Stomach (tissue), 9 donors: ENCODE data around the gene SYNJ2. TPM values are rescaled to one million over a fixed set of nuclear protein-coding genes. Genes with fewer than 3 reads are reported as not detected.
A peak's percentile ranks its signal among the peaks of the same experiment; 100 is the strongest.

Experiments used
- DNase-seq, 2 donors: peaks; one replicate each; pipeline versions ENCODE4 v3.0.0 to v3.0.0-alpha.2; 2013 to 2019
- H3K27ac ChIP-seq, 5 donors: fragments of 200-600 bp in 4 of 5; sonication (generic) in 4 of 5; one replicate each; pipeline ENCODE4 v1.5.1; 2013 to 2019; ENCODE audit warnings: mild to moderate bottlenecking in 1 of 5, moderate library complexity in 1 of 5
- H3K27me3 ChIP-seq, 3 donors: fragments of 200-600 bp; sonication (generic); one replicate each; pipeline ENCODE4 v1.5.1; 2017 to 2019; ENCODE audit warnings: mixed run types in 1 of 3
- H3K36me3 ChIP-seq, 4 donors: fragments of 200-600 bp; sonication (generic); 1 replicate in 3 of 4; 2 replicates in 1 of 4; pipeline ENCODE4 v1.5.1; 2016 to 2019
- H3K4me1 ChIP-seq, 4 donors: fragments of 200-600 bp; sonication (generic); one replicate each; pipeline ENCODE4 v1.5.1; 2016 to 2019
- H3K4me3 ChIP-seq, 4 donors: fragments of 200-600 bp; sonication (generic) in 3 of 4; one replicate each; pipeline ENCODE4 v1.5.1; 2016 to 2019; ENCODE audit warnings: mild to moderate bottlenecking in 1 of 4
- H3K9me3 ChIP-seq, 4 donors: fragments of 200-600 bp; sonication (generic); one replicate each; pipeline ENCODE4 v1.5.1; 2016 to 2019
- EP300 ChIP-seq: sonication (generic); formaldehyde crosslinking; IDR thresholded peaks from one replicate; pipeline ENCODE4 v1.6.1; 2017; ENCODE audit warnings: antibody characterized with exemption
- POLR2A ChIP-seq, 4 donors: fragments of 450-650 bp; IDR thresholded peaks; one replicate each; pipeline ENCODE4 v1.6.1; 2016; ENCODE audit warnings: antibody characterized with exemption in 4 of 4, control low read depth in 2 of 4, mild to moderate bottlenecking in 1 of 4, moderate library complexity in 1 of 4
- POLR2AphosphoS5 ChIP-seq, 3 donors: sonication (generic); formaldehyde crosslinking; IDR thresholded peaks; one replicate each; pipeline ENCODE4 v1.6.1; 2016; ENCODE audit warnings: antibody characterized with exemption in 3 of 3
- WGBS, 5 donors: extraction: QIAGEN DNeasy Blood & Tissue Kit in 3 of 5; methylation state at CpG; one replicate each; pipeline versions ENCODE4 v1.1.5 to v1.1.7; 2013 to 2018; 5-methylcytosine and 5-hydroxymethylcytosine counted together
- intact Hi-C: fragments of 100-400 bp; cut with DNase I; formaldehyde crosslinking; loops from one replicate; pipeline ENCODE4 v1.15.1; 2023; ENCODE audit warnings: low total_unique reads
- polyA plus RNA-seq, 3 donors: library from polyadenylated mRNA; stranded (reverse); fragments of 200-250 nt; gene quantifications; one replicate each; pipeline ENCODE4 v1.2.3, GENCODE V29; 2013
- total RNA-seq, 5 donors: library from RNA; depleted of rRNA; stranded (reverse); fragments of >200 nt; gene quantifications; one replicate each; pipeline versions ENCODE4 v1.1.0 to v1.2.3, GENCODE V29; 2014 to 2016
- TF ChIP-seq, protein P1 (sequence below), 7 experiments: fragments of 450-650 bp in 4 of 7; fragments of 200-600 bp in 3 of 7; sonication (generic) in 3 of 7; IDR thresholded peaks; one replicate each; pipeline ENCODE4 v1.5.1; 2016 to 2019; ENCODE audit warnings: antibody characterized with exemption in 7 of 7, control low read depth in 2 of 7, mild to moderate bottlenecking in 1 of 7
- donor health status: healthy with polysubstance abuse.
- donor health status: Bipolar disorder and iron deficiency.
- donor health status: healthy.

Gene SYNJ2
- total and polyA plus RNA-seq, 8 donors, result 4.7 to 41.4 (median 14.4) TPM

DNA sequence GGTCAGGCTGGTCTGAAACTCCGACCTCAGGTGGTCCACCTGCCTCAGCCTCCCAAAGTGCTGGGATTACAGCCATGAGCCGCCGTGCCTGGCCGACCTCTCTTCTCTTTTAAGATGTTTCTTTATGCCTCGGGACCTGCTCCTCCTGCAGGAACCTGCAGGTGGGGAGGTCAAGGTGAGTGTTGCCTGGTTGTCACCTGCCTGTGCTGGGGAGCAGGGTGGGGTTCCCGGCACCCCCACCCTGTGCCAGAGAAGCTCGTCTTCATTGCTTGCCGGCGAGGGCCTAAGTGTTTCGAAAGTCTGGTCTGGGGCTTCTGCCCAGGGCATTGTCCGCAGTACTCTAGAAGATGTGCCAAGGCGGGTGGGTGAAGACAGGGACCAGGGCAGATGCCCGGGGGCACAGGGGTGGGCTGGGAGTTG lies 36.0 kb downstream of the SYNJ2 start:
- no peak overlapping the region for H3K4me3 ChIP-seq
- TF ChIP-seq, protein P1, sequence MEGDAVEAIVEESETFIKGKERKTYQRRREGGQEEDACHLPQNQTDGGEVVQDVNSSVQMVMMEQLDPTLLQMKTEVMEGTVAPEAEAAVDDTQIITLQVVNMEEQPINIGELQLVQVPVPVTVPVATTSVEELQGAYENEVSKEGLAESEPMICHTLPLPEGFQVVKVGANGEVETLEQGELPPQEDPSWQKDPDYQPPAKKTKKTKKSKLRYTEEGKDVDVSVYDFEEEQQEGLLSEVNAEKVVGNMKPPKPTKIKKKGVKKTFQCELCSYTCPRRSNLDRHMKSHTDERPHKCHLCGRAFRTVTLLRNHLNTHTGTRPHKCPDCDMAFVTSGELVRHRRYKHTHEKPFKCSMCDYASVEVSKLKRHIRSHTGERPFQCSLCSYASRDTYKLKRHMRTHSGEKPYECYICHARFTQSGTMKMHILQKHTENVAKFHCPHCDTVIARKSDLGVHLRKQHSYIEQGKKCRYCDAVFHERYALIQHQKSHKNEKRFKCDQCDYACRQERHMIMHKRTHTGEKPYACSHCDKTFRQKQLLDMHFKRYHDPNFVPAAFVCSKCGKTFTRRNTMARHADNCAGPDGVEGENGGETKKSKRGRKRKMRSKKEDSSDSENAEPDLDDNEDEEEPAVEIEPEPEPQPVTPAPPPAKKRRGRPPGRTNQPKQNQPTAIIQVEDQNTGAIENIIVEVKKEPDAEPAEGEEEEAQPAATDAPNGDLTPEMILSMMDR (IDR thresholded peaks at IDR 0.05), result no peak
- TF ChIP-seq POLR2A (IDR thresholded peaks at IDR 0.05) (no peak), EP300 (no peak), POLR2AphosphoS5 (IDR thresholded peaks at IDR 0.05) (no peak)
- WGBS, 5 donors, result 90 to 94% (median 92%) methylated on average over 9 to 13 of the region's 13 CpGs
- H3K27ac ChIP-seq, result peak overlapping the region in 3 of 5 donors; percentile 35 to 79 (median 77)
- DNase-seq, result no peak
- no peaks in the 10 kb centered on the region for H3K27me3 ChIP-seq
- H3K9me3 ChIP-seq, result no peaks in the 10 kb centered on the region
- H3K36me3 ChIP-seq, result peaks cover 0 to 22% (median 15%) of the 10 kb centered on the region in 4 donors
- intact Hi-C loops, result no loop called here
- H3K4me1 ChIP-seq, result peaks cover 0 to 24% (median 14%) of the 10 kb centered on the region in 4 donors

DNA sequence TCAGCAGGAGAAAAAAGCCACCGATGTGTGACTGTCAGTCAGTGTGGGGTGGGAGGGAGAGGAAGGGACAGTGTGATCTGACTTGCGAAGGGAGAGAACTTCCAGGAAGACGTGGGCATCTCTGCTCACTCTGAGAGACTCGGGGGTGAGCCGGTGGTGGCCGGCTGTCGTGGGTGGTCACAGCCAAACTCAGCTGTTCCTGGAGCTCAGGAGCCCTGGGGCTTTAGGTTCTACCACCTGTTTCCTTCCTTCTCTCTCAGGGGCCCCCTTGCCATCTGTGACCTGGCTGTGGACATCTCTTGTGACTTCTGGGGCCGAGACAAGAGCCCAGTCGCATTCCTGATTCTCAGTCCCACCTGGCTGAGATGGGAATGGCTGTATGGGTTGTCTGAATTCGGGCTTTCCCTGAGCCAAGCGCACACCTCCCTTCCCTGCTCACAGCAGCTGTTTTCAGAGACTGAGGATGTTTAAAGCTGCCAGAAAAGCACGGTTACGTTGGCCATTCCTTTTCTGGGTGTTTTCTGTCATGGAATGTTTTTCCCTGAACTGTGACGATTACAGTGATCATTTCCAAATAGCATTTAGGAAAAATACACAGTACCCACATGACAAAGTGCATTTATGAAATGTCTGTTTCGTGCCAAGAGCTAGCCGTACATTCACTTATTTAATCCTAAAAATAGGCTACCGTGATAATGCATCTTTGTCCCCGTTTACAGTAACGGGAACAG lies 36.5 kb downstream of the SYNJ2 start:
- Histone ChIP-seq H3K27me3 (no peaks in the 10 kb centered on the region), H3K4me3 (no peak overlapping the region), H3K27ac (peak overlapping the region in 3 of 5 donors; percentile 35 to 79 (median 77)), H3K9me3 (no peaks in the 10 kb centered on the region), H3K36me3 (peaks cover 0 to 22% (median 15%) of the 10 kb centered on the region in 4 donors), H3K4me1 (peaks cover 0 to 24% (median 14%) of the 10 kb centered on the region in 4 donors)
- TF ChIP-seq POLR2AphosphoS5 (IDR thresholded peaks at IDR 0.05) (peak in 1 of 3 donors; percentile 85), POLR2A (IDR thresholded peaks at IDR 0.05) (no peak)
- intact Hi-C loops, result no loop called here
- DNase-seq, result peak in 1 of 2 donors; percentile 73
- WGBS, 5 donors, result 65 to 75% (median 74%) methylated on average over 19 of the region's 19 CpGs

GRCh38 chr6:158018851-158019361 lies 37.2 kb downstream of the SYNJ2 start:
- DNase-seq, result no peak
- no peaks in the 10 kb centered on the region for H3K9me3 ChIP-seq
- no peaks in the 10 kb centered on the region for H3K27me3 ChIP-seq
- TF ChIP-seq POLR2AphosphoS5 (IDR thresholded peaks at IDR 0.05), result no peak
- TF ChIP-seq POLR2A (IDR thresholded peaks at IDR 0.05), result no peak
- TF ChIP-seq, protein P1 (IDR thresholded peaks at IDR 0.05), result no peak
- no peak for TF ChIP-seq EP300
- intact Hi-C loops, result no loop called here
- peaks cover 0 to 25% (median 16%) of the 10 kb centered on the region in 4 donors for H3K4me1 ChIP-seq
- no peak overlapping the region for H3K4me3 ChIP-seq
- WGBS, 5 donors, result 69 to 85% (median 74%) methylated on average over 14 to 15 of the region's 15 CpGs
- peak overlapping the region in 3 of 5 donors; percentile 50 to 77 (median 61) for H3K27ac ChIP-seq
- peaks cover 0 to 22% (median 15%) of the 10 kb centered on the region in 4 donors for H3K36me3 ChIP-seq

DNA sequence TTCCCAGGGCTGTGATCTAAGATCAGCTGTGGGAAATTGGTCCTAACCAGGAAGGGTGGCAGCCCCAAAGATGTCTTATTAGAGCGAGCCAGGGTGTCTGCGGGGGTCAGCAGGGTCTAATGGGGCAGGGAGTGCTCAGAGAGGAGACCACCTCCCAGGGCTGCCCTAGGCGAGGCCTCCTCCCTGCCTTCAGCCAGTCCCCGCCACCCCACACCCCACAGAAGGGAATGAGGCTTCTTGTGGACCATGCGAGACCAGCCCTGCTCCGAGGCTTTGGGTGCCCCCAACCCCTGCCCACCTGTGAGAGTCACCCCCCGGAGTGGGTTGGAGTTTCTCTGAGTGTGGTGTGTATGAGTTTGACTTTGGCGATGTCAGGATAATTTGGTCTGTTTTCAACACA lies 37.8 kb downstream of the SYNJ2 start:
- 93 to 99% (median 97%) methylated on average over 7 to 8 of the region's 8 CpGs for WGBS, 5 donors
- intact Hi-C loops, result no loop called here
- Histone ChIP-seq H3K27me3 (no peaks in the 10 kb centered on the region), H3K36me3 (peaks cover 0 to 22% (median 15%) of the 10 kb centered on the region in 4 donors), H3K4me3 (no peak overlapping the region), H3K9me3 (no peaks in the 10 kb centered on the region), H3K27ac (peak overlapping the region in 3 of 5 donors; percentile 50 to 77 (median 61)), H3K4me1 (peaks cover 0 to 29% (median 19%) of the 10 kb centered on the region in 4 donors)
- DNase-seq, result no peak
- TF ChIP-seq POLR2A (IDR thresholded peaks at IDR 0.05), result no peak
- TF ChIP-seq POLR2AphosphoS5 (IDR thresholded peaks at IDR 0.05), result no peak
- no peak for TF ChIP-seq EP300
- TF ChIP-seq, protein P1 (IDR thresholded peaks at IDR 0.05), result no peak
